B cell (primary cell): ENCODE measurements around the gene IRF1. TPM values are rescaled to one million over a fixed set of nuclear protein-coding genes. Genes with fewer than 3 reads are reported as not detected.

Experiments
- ATAC-seq: fragments of 200-7000 bp; cut with Tn5 transposase; one replicate; pipeline ENCODE4 v1.10.0; 2021; ENCODE audit warnings: low read depth, mild to moderate bottlenecking, moderate number of reproducible peaks, moderate library complexity
- CTCF ChIA-PET: fragments of 350-600 bp; sonication (Branson Sonifier 250); formaldehyde crosslinking; loops from one replicate; lab custom pipeline; 2021; ENCODE audit warnings: antibody characterized with exemption, inconsistent platforms; lab: Charles Lee
- POLR2A ChIA-PET: fragments of 350-600 bp; sonication (Branson Sonifier 250); formaldehyde crosslinking; loops from one replicate; lab custom pipeline; 2021; ENCODE audit warnings: antibody characterized with exemption; lab: Charles Lee
- DNase-seq: peaks from one replicate; pipeline ENCODE4 v3.0.0; 2013
- H2AFZ ChIP-seq: 2 replicates; pipeline ENCODE4 v1.6.1; 2012; ENCODE audit warnings: mild to moderate bottlenecking, low read depth, low read length; ENCODE audit not compliant: insufficient read depth, poor library complexity, severe bottlenecking
- H3K27ac ChIP-seq, 2 donors: 1 replicate in 1 of 2; 2 replicates in 1 of 2; pipeline ENCODE4 v1.5.1; 2012 to 2013; ENCODE audit warnings: low read length in 2 of 2, mild to moderate bottlenecking in 2 of 2, moderate library complexity in 1 of 2
- H3K27me3 ChIP-seq, 4 experiments: fragments of 200-600 bp in 1 of 4; sonication (generic) in 1 of 4; replicated peaks in 1 of 4; 1 replicate in 2 of 4; 2 replicates in 2 of 4; pipeline versions ENCODE4 v1.6.1 to v1.7.0; 2013 to 2016; ENCODE audit warnings: low read length in 3 of 4, mild to moderate bottlenecking in 2 of 4, mixed read lengths in 1 of 4, moderate library complexity in 1 of 4; ENCODE audit not compliant: insufficient read depth in 4 of 4, control insufficient read depth in 3 of 4; ENCODE audit errors: control extremely low read depth in 1 of 4
- H3K36me3 ChIP-seq, 2 experiments: replicated peaks in 1 of 2; 1 replicate in 1 of 2; 2 replicates in 1 of 2; pipeline versions ENCODE4 v1.6.1 to v1.7.1; 2013; ENCODE audit warnings: low read length in 1 of 2; ENCODE audit not compliant: insufficient read depth in 2 of 2, control insufficient read depth in 1 of 2; ENCODE audit errors: control extremely low read depth in 1 of 2, extremely low read depth in 1 of 2
- H3K4me1 ChIP-seq, 2 donors: fragments of 200-600 bp in 1 of 2; sonication (generic) in 1 of 2; 1 replicate in 1 of 2; 2 replicates in 1 of 2; pipeline versions ENCODE4 v1.5.1 to v1.6.1; 2013 to 2017; ENCODE audit warnings: low read length in 2 of 2; ENCODE audit not compliant: control insufficient read depth in 2 of 2, insufficient read depth in 2 of 2
- H3K4me2 ChIP-seq: replicated peaks from 2 replicates; pipeline ENCODE3; 2012; ENCODE audit warnings: mild to moderate bottlenecking, low read depth, low read length; ENCODE audit not compliant: poor library complexity, severe bottlenecking
- H3K4me3 ChIP-seq, 5 experiments: fragments of 200-600 bp in 1 of 5; sonication (generic) in 1 of 5; 1 replicate in 3 of 5; 2 replicates in 2 of 5; pipeline versions ENCODE4 v1.5.1 to v1.7.0; 2011 to 2016; ENCODE audit warnings: low read length in 4 of 5, mild to moderate bottlenecking in 4 of 5, low read depth in 2 of 5, control low read depth in 1 of 5, moderate library complexity in 1 of 5; ENCODE audit not compliant: insufficient read depth in 1 of 5; ENCODE audit errors: control extremely low read depth in 1 of 5, extremely low read depth in 1 of 5
- H3K79me2 ChIP-seq: fragments of 200-600 bp; sonication (generic); one replicate; pipeline ENCODE4 v1.6.0; 2016; ENCODE audit warnings: low read length; ENCODE audit not compliant: control insufficient read depth, insufficient read depth
- H3K9ac ChIP-seq: fragments of 200-600 bp; sonication (generic); 2 replicates; pipeline ENCODE4 v1.6.1; 2017; ENCODE audit warnings: mild to moderate bottlenecking, low read length, moderate library complexity
- H3K9me3 ChIP-seq, 3 donors: one replicate each; pipeline versions ENCODE4 v1.6.1 to v1.7.1; 2013; ENCODE audit warnings: low read length in 2 of 3; ENCODE audit not compliant: control insufficient read depth in 2 of 3, insufficient read depth in 1 of 3; ENCODE audit errors: control extremely low read depth in 1 of 3
- H4K20me1 ChIP-seq: 2 replicates; pipeline ENCODE4 v1.6.0; 2012; ENCODE audit warnings: mild to moderate bottlenecking, low read length; ENCODE audit not compliant: insufficient read depth, control insufficient read depth, poor library complexity, severe bottlenecking
- H3K27ac Mint-ChIP-seq: one replicate; pipeline ENCODE4 v1.8.0; 2021; ENCODE audit warnings: mixed read lengths
- H3K27me3 Mint-ChIP-seq: one replicate; pipeline ENCODE4 v1.8.0; 2021; ENCODE audit warnings: mixed read lengths
- H3K4me1 Mint-ChIP-seq: one replicate; pipeline ENCODE4 v1.8.0; 2021; ENCODE audit warnings: mixed read lengths
- H3K4me3 Mint-ChIP-seq: one replicate; pipeline ENCODE4 v1.8.0; 2021; ENCODE audit warnings: mixed read lengths
- H3K9me3 Mint-ChIP-seq: one replicate; pipeline ENCODE4 v1.8.0; 2022; ENCODE audit warnings: mixed read lengths; ENCODE audit not compliant: insufficient read depth
- EZH2 ChIP-seq: IDR thresholded peaks from 2 replicates; pipeline ENCODE4 v1.6.1; 2012; ENCODE audit warnings: borderline replicate concordance, low read depth, mild to moderate bottlenecking, moderate library complexity, low read length; ENCODE audit not compliant: insufficient read depth, poor library complexity, severe bottlenecking
- WGBS: methylation state at CpG from one replicate; pipeline ENCODE4 v1.1.5; 2013; ENCODE audit warnings: missing lambda C conversion rate; ENCODE audit not compliant: insufficient coverage; 5-methylcytosine and 5-hydroxymethylcytosine counted together
- intact Hi-C: fragments of 100-400 bp; cut with micrococcal nuclease; formaldehyde crosslinking; loops from one replicate; pipeline ENCODE4 v1.10.0; 2022
- polyA plus RNA-seq: library from polyadenylated mRNA; depleted of rRNA; stranded (reverse); fragments of >200 nt; gene quantifications from 2 replicates; pipeline ENCODE4 v1.2.3, GENCODE V29; 2012
- total RNA-seq, 2 donors: library from RNA; stranded (reverse); fragments of 120-200 nt in 1 of 2; gene quantifications; 1 replicate in 1 of 2; 2 replicates in 1 of 2; pipeline versions ENCODE4 v1.2.3 to v1.2.4, GENCODE V29; 2013 to 2022
- TF ChIP-seq, protein P1 (sequence below): fragments of 200-600 bp; IDR thresholded peaks from one replicate; pipeline ENCODE4 v1.8.0; 2022; ENCODE audit warnings: antibody characterized with exemption, mild to moderate bottlenecking

IRF1 gene
- total and polyA plus RNA-seq, 2 donors (not counting 1 experiment from before 2014, with no cell fraction given): 173 to 306 TPM

DNA sequence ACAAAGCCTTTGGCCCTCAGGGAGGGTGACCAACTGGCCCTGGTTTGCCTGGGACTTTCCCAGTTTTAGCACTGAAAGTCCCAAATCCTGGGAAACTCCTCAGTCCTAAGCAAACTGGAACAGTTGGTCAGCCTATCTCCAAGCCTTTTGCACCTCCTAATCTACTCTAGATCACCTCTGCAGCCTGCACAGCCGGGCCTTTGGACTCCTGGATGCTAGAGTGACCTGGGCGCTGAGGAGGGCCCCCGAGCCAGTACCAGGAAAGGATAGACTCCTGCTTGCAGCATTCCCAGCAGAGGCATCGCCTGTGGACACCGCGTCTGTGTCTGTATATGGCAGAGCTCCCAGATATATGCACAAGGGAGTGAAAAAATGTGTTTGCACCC lies 15.1 kb downstream of the IRF1 start:
- Histone ChIP-seq H2AFZ (no peak overlapping the region), H3K4me1 (peaks cover 56 to 83% of the 10 kb centered on the region in 2 donors), H3K79me2 (peaks cover 1% of the 10 kb centered on the region), H3K36me3 (peaks cover 0 to 8% of the 10 kb centered on the region in 2 experiments), H3K9ac (no peak overlapping the region), H3K27me3 (no peaks in the 10 kb centered on the region), H3K9me3 (no peaks in the 10 kb centered on the region), H3K4me3 (no peak overlapping the region), H3K27ac (peak overlapping the region in 1 of 2 donors; percentile 93), H4K20me1 (peaks cover 1% of the 10 kb centered on the region), H3K4me2 (no peak overlapping the region)
- POLR2A ChIA-PET: interaction anchor here (0.8 to 5.2 kb wide), 7 partner anchors 9 to 64 kb away, joined by 3 to 31 read pairs (median 6); no protein-coding TSS in a partner anchor
- no peak for TF ChIP-seq EZH2
- TF ChIP-seq, protein P1, sequence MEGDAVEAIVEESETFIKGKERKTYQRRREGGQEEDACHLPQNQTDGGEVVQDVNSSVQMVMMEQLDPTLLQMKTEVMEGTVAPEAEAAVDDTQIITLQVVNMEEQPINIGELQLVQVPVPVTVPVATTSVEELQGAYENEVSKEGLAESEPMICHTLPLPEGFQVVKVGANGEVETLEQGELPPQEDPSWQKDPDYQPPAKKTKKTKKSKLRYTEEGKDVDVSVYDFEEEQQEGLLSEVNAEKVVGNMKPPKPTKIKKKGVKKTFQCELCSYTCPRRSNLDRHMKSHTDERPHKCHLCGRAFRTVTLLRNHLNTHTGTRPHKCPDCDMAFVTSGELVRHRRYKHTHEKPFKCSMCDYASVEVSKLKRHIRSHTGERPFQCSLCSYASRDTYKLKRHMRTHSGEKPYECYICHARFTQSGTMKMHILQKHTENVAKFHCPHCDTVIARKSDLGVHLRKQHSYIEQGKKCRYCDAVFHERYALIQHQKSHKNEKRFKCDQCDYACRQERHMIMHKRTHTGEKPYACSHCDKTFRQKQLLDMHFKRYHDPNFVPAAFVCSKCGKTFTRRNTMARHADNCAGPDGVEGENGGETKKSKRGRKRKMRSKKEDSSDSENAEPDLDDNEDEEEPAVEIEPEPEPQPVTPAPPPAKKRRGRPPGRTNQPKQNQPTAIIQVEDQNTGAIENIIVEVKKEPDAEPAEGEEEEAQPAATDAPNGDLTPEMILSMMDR: no peak
- H3K4me3 Mint-ChIP-seq: no peak overlapping the region
- WGBS: 100% methylated on average over 6 of the region's 6 CpGs
- peaks cover 86% of the 10 kb centered on the region for H3K4me1 Mint-ChIP-seq
- H3K27me3 Mint-ChIP-seq: no peaks in the 10 kb centered on the region
- ATAC-seq: no peak
- intact Hi-C loops: no loop called here
- CTCF ChIA-PET: interaction anchor here (0.8 to 7.1 kb wide), 4 partner anchors 14 to 50 kb away, joined by 3 to 50 read pairs (median 11); partner anchors contain the start of gene IRF1
- DNase-seq: peak; percentile 37
- H3K27ac Mint-ChIP-seq: peak overlapping the region; percentile 99
- H3K9me3 Mint-ChIP-seq: no peaks in the 10 kb centered on the region

GRCh38 chr5:132474881-132475496 lies 15.6 kb downstream of the IRF1 start:
- CTCF ChIA-PET: interaction anchor here (0.8 to 12.0 kb wide), 9 partner anchors 11 to 89 kb away, joined by 3 to 128 read pairs (median 5); partner anchors contain the start of gene IRF1
- H3K27ac Mint-ChIP-seq: peak overlapping the region; percentile 99
- Histone ChIP-seq H3K9ac (no peak overlapping the region), H3K4me3 (no peak overlapping the region), H2AFZ (no peak overlapping the region), H3K27ac (peak overlapping the region in 1 of 2 donors; percentile 93), H3K4me1 (peaks cover 56 to 80% of the 10 kb centered on the region in 2 donors), H3K36me3 (peaks cover 0 to 13% of the 10 kb centered on the region in 2 experiments), H3K27me3 (no peaks in the 10 kb centered on the region), H4K20me1 (no peaks in the 10 kb centered on the region), H3K9me3 (no peaks in the 10 kb centered on the region), H3K79me2 (peaks cover 4% of the 10 kb centered on the region), H3K4me2 (no peak overlapping the region)
- H3K9me3 Mint-ChIP-seq: no peaks in the 10 kb centered on the region
- WGBS: 82% methylated on average over 2 of the region's 4 CpGs
- intact Hi-C loops: no loop called here
- no peaks in the 10 kb centered on the region for H3K27me3 Mint-ChIP-seq
- TF ChIP-seq EZH2: no peak
- TF ChIP-seq, protein P1: no peak
- ATAC-seq: no peak
- POLR2A ChIA-PET: interaction anchor here (0.8 to 5.2 kb wide), 9 partner anchors 8 to 64 kb away, joined by 3 to 31 read pairs (median 5); partner anchors contain the start of gene IRF1
- peak; percentile 38 for DNase-seq
- H3K4me3 Mint-ChIP-seq: no peak overlapping the region
- H3K4me1 Mint-ChIP-seq: peaks cover 85% of the 10 kb centered on the region
